Measurements from ENCODE around the gene TNK2. TPM values are rescaled to one million over a fixed set of nuclear protein-coding genes. Genes with fewer than 3 reads are reported as not detected.
"Not testable (repeated sequence)": the region's sequence is repeated elsewhere in the genome, so short reads cannot be mapped to it uniquely, and the experiment has no call there.

Gene TNK2
- total RNA-seq, 6 experiments from 2014 or later: 29.6 to 46.1 (median 35.1) TPM

GRCh38 chr3:195868336-195868865 is 40.0 kb downstream of the TNK2 start:
- TF ChIP-seq, protein P1, sequence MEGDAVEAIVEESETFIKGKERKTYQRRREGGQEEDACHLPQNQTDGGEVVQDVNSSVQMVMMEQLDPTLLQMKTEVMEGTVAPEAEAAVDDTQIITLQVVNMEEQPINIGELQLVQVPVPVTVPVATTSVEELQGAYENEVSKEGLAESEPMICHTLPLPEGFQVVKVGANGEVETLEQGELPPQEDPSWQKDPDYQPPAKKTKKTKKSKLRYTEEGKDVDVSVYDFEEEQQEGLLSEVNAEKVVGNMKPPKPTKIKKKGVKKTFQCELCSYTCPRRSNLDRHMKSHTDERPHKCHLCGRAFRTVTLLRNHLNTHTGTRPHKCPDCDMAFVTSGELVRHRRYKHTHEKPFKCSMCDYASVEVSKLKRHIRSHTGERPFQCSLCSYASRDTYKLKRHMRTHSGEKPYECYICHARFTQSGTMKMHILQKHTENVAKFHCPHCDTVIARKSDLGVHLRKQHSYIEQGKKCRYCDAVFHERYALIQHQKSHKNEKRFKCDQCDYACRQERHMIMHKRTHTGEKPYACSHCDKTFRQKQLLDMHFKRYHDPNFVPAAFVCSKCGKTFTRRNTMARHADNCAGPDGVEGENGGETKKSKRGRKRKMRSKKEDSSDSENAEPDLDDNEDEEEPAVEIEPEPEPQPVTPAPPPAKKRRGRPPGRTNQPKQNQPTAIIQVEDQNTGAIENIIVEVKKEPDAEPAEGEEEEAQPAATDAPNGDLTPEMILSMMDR (IDR thresholded peaks at IDR 0.05): no peak
- DNase-seq: no peak
- Mint-ChIP-seq H3K4me3 (no peak overlapping the region), H3K4me1 (ENCODE audit: low read depth) (peaks cover 15% of the 10 kb centered on the region), H3K27me3 (ENCODE audit: insufficient read depth) (peaks cover 3% of the 10 kb centered on the region), H3K9me3 (no peaks in the 10 kb centered on the region), H3K36me3 (ENCODE audit: low read depth) (peaks cover 9% of the 10 kb centered on the region; the same call in 1 of the 2 replicates), H3K27ac (no peak overlapping the region)

- peaks cover 21% of the 10 kb centered on the region for H3K4me1 Mint-ChIP-seq (ENCODE audit: low read depth)
- peaks cover 9% of the 10 kb centered on the region; the same call in 1 of the 2 replicates for H3K36me3 Mint-ChIP-seq (ENCODE audit: low read depth)
- peaks cover 5% of the 10 kb centered on the region for H3K27me3 Mint-ChIP-seq (ENCODE audit: insufficient read depth)
- no peak overlapping the region for H3K4me3 Mint-ChIP-seq
- TF ChIP-seq, protein P1 (IDR thresholded peaks at IDR 0.05): no peak
- no peak overlapping the region for H3K27ac Mint-ChIP-seq
- H3K9me3 Mint-ChIP-seq: no peaks in the 10 kb centered on the region
- DNase-seq: no peak
Observed at GRCh38 chr3:195867631-195868335, 40.6 kb downstream of the TNK2 start.

DNA sequence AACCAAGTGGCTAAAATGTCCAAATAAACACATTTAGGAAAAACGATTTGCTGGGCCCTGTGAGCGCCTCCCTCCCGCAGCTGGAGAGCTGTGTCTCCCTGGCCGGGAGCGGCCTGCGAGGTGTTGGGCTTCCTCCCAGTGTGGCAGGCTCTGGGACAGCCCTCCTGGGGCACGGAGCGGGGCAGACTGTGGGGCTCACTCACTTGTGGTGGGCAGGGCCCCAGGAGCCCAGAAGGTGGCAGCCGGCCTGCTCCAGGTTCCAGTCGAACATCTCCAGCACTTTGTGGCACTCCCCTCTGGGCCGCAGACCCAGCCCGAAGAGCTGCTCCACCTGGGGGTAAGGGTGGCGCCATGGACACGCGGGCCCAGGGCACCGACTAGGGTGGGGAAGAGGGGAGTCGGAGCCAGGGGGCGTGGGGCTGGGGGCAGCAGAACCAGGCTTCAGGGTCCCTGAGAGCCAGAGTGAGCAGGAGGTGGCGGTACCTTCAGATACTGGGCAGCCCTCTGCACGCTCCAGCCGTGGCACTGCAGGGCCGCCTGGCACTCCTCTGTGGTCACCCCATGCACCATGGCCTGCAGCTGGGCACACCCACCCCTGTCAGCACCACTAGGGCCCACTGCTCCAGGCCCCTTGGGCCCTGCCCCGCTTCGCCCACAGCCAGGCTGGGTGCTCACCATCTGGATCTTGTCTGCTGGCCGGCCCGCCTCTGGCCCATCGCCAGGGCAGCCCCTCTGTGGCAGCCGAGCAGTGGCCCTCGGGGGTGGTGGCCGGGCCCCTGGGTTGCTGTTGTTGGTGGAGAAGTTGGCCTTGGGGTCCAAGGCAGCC is 41.5 kb downstream of the TNK2 start:
- no peak overlapping the region for H3K4me3 Mint-ChIP-seq

GRCh38 chr3:195865752-195866151 is 42.6 kb downstream of the TNK2 start:
- no peaks in the 10 kb centered on the region for H3K9me3 Mint-ChIP-seq
- no peak overlapping the region for H3K27ac Mint-ChIP-seq
- peaks cover 9% of the 10 kb centered on the region; the same call in 1 of the 2 replicates for H3K36me3 Mint-ChIP-seq (ENCODE audit: low read depth)
- H3K27me3 Mint-ChIP-seq (ENCODE audit: insufficient read depth): peaks cover 5% of the 10 kb centered on the region
- no peak overlapping the region for H3K4me3 Mint-ChIP-seq
- peaks cover 16% of the 10 kb centered on the region for H3K4me1 Mint-ChIP-seq (ENCODE audit: low read depth)
- TF ChIP-seq, protein P1 (IDR thresholded peaks at IDR 0.05): no peak
- no peak for DNase-seq

More for the DNA sequence above, 41.5 kb downstream of the TNK2 start:
- H3K9me3 Mint-ChIP-seq: no peaks in the 10 kb centered on the region
- no peak overlapping the region for H3K27ac Mint-ChIP-seq
- H3K27me3 Mint-ChIP-seq (ENCODE audit: insufficient read depth): peaks cover 5% of the 10 kb centered on the region
- TF ChIP-seq, protein P1 (IDR thresholded peaks at IDR 0.05): no peak
- peaks cover 9% of the 10 kb centered on the region; the same call in 1 of the 2 replicates for H3K36me3 Mint-ChIP-seq (ENCODE audit: low read depth)
- H3K4me1 Mint-ChIP-seq (ENCODE audit: low read depth): peaks cover 22% of the 10 kb centered on the region
- DNase-seq: no peak

DNA sequence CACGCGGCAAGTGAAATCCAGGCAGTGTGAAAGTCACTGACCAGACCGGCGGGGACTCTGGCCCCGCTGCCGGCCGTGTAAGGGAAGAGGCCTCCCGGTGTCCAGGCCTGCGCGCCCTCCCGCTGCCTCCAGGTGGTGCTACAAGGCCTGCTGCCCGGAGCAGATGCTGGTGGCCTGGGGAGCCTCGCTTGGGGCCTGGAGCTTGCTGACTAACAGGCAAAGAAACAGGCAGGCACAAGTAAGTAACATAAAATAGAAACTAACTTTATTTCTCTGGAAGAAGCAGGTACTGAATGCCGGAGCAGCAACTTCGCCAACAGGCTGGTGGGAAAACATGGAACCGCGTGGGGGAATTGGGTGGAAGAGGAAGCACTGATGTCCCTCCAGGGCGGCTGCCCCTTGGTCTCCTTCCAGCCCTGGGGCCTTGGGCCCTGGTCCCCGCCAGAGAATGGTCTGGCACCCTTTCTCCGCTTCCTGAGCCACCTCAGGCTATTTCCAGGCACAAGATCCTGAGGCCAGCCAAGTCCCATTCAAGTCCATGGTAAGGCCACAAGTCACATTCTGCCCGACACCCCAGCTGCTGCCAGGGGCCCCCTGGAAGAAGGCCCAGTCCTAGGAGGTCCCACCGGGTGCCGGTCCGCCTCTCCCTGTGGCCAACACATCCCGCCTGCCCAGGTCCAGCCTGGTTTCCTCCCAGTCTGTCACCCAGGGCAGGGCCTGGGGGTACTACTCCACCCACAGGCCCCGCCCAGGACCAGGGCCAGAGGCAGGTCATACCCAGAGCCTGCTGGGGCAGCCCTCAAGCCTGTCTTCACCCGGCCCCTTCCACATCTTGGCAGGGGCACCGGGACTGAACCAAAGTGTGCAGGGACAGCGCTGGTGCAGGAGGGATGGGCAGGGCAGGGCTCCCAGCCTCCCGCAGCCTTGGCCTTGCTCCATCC is 45.0 kb downstream of the TNK2 start:
- no peaks in the 10 kb centered on the region for H3K9me3 Mint-ChIP-seq
- peak overlapping the region; percentile 5; the same call in 1 of the 2 replicates for H3K27ac Mint-ChIP-seq
- peak; percentile 85 for DNase-seq
- TF ChIP-seq, protein P1 (IDR thresholded peaks at IDR 0.05): peak; percentile 91
- peaks cover 9% of the 10 kb centered on the region; the same call in 1 of the 2 replicates for H3K36me3 Mint-ChIP-seq (ENCODE audit: low read depth)
- peaks cover 25% of the 10 kb centered on the region for H3K4me1 Mint-ChIP-seq (ENCODE audit: low read depth)
- peaks cover 7% of the 10 kb centered on the region for H3K27me3 Mint-ChIP-seq (ENCODE audit: insufficient read depth)
- no peak overlapping the region for H3K4me3 Mint-ChIP-seq

DNA sequence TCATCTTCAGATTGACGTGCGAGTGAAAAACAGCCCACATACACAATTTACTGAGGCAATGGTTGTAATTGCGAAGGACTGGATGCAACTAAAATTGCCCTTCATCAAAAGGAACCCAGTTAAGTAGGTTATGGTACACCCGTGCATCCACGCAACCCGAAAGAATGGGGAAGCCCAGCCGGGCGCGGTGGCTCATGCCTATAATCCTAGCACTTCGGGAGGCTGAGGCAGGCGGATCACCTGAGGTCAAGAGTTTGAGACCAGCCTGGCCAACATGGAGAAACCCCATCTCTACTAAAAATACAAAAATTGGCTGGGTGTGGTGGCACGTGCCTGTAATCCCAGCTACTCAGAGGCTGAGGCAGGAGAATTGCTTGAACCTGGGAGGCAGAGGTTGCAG is 46.0 kb downstream of the TNK2 start:
- H3K9me3 Mint-ChIP-seq; H3K36me3 Mint-ChIP-seq (ENCODE audit: low read depth); H3K27me3 Mint-ChIP-seq (ENCODE audit: insufficient read depth); H3K27ac Mint-ChIP-seq; DNase-seq; H3K4me3 Mint-ChIP-seq: not testable (repeated sequence)
- peaks cover 25% of the 10 kb centered on the region for H3K4me1 Mint-ChIP-seq (ENCODE audit: low read depth)
